K562 (cell line): ENCODE measurements around the gene USP15. TPM values are rescaled to one million over a fixed set of nuclear protein-coding genes. Genes with fewer than 3 reads are reported as not detected.

Experiments
- ATAC-seq: fragments of 200-7000 bp; cut with Tn5 transposase; 3 replicates; pipeline ENCODE4 v1.9.1; 2020; ENCODE audit warnings: moderate library complexity
- BruUV-seq: library from RNA; stranded (reverse); fragments of 400-500 nt; replicated peaks from 2 replicates; lab custom pipeline; 2021; lab: Mats Ljungman, UMichigan
- CTCF ChIA-PET: fragments of 300-600 bp; formaldehyde crosslinking; extraction: SDS; loops from one replicate; lab custom pipeline; 2021; ENCODE audit warnings: low intra/inter-chr PET ratio; lab: Yijun Ruan, JAX
- POLR2A ChIA-PET: fragments of 300-600, 350-650 bp; sonication (Branson Sonifier 250); formaldehyde crosslinking; extraction: SDS; loops from one replicate; lab custom pipeline; 2021; ENCODE audit warnings: antibody characterized with exemption, inconsistent platforms; lab: Yijun Ruan, JAX
- DNase-seq, 4 experiments: peaks; one replicate each; pipeline versions ENCODE4 v3.0.0 to v3.0.0-alpha.2; 2011 to 2018; ENCODE audit warnings: low spot score in 3 of 4, mixed read lengths in 3 of 4; ENCODE audit errors: extremely low read depth in 1 of 4
- FAIRE-seq: peaks from 2 replicates; lab custom pipeline; 2011; peaks lifted over from hg19 to GRCh38; lab: Jason Lieb, UNC
- H2AFZ ChIP-seq: 2 replicates; pipeline ENCODE4 v1.6.0; 2011; ENCODE audit warnings: low read depth, low read length, control low read depth, inconsistent platforms
- H3K27ac ChIP-seq: fragments of 200-600 bp; 3 replicates; pipeline ENCODE4 v1.8.0; 2011; ENCODE audit warnings: low read depth, mild to moderate bottlenecking, control low read depth, inconsistent platforms, low read length, moderate library complexity, mixed read lengths; ENCODE audit errors: extremely low read depth
- H3K27me3 ChIP-seq, 2 experiments: fragments of 300-600 bp in 1 of 2; 2 replicates in 1 of 2; 3 replicates in 1 of 2; pipeline versions ENCODE4 v1.6.0 to v1.8.0; 2011; ENCODE audit warnings: inconsistent platforms in 2 of 2, low read length in 2 of 2, mild to moderate bottlenecking in 1 of 2, mixed read lengths in 1 of 2, moderate library complexity in 1 of 2; ENCODE audit not compliant: control insufficient read depth in 2 of 2, insufficient read depth in 2 of 2
- H3K36me3 ChIP-seq: fragments of 300-600 bp; 3 replicates; pipeline ENCODE4 v1.8.0; 2011; ENCODE audit warnings: mild to moderate bottlenecking, low read length, inconsistent platforms; ENCODE audit not compliant: control insufficient read depth, insufficient read depth
- H3K4me1 ChIP-seq, 2 experiments: fragments of 200-600 bp in 1 of 2; replicated peaks in 1 of 2; 2 replicates in 1 of 2; 3 replicates in 1 of 2; pipeline versions ENCODE4 v1.5.1 to v1.8.0; 2011; ENCODE audit warnings: inconsistent platforms in 2 of 2, low read length in 2 of 2, mild to moderate bottlenecking in 1 of 2, mixed read lengths in 1 of 2, moderate library complexity in 1 of 2; ENCODE audit not compliant: control insufficient read depth in 2 of 2, insufficient read depth in 2 of 2
- H3K4me2 ChIP-seq: 2 replicates; pipeline ENCODE4 v1.6.1; 2011; ENCODE audit warnings: low read length, control low read depth, inconsistent platforms, mixed read lengths; ENCODE audit not compliant: insufficient read depth
- H3K4me3 ChIP-seq: fragments of 200-600 bp; sonication (generic), shearing (Covaris generic); 2 replicates; pipeline ENCODE4 v1.5.1; 2016; ENCODE audit warnings: control low read depth, inconsistent platforms
- H3K79me2 ChIP-seq: fragments of 200-600 bp; 3 replicates; pipeline ENCODE4 v1.8.0; 2011; ENCODE audit warnings: low read length, inconsistent platforms; ENCODE audit not compliant: control insufficient read depth, insufficient read depth
- H3K9ac ChIP-seq, 2 experiments: 2 replicates each; pipeline versions ENCODE4 v1.6.0 to v1.6.1; 2011; ENCODE audit warnings: low read depth in 2 of 2, low read length in 2 of 2, control low read depth in 1 of 2, inconsistent platforms in 1 of 2, mild to moderate bottlenecking in 1 of 2, mixed read lengths in 1 of 2; ENCODE audit not compliant: insufficient read depth in 1 of 2
- H3K9me1 ChIP-seq: one replicate; pipeline ENCODE4 v1.6.0; 2011; ENCODE audit warnings: inconsistent platforms, mild to moderate bottlenecking, low read length, moderate library complexity; ENCODE audit not compliant: control insufficient read depth, insufficient read depth
- H3K9me3 ChIP-seq: replicated peaks from 2 replicates; pipeline ENCODE4 v1.5.1; 2011; ENCODE audit warnings: low read depth, low read length, inconsistent platforms; ENCODE audit not compliant: control insufficient read depth, insufficient read depth
- H4K20me1 ChIP-seq: replicated peaks from 2 replicates; pipeline ENCODE4 v1.6.1; 2011; ENCODE audit warnings: low read length, inconsistent platforms, mixed read lengths; ENCODE audit not compliant: control insufficient read depth, insufficient read depth
- ETV1 ChIP-seq: fragments of 450-650 bp; conservative IDR thresholded peaks from 2 replicates; pipeline ENCODE4 v1.6.1; 2016; ENCODE audit warnings: missing genetic modification characterization, control low read depth, low read depth, missing compliant biosample characterization
- FOSL1 ChIP-seq: fragments of 200-800 bp; sonication (Bioruptor generic); conservative IDR thresholded peaks from 2 replicates; pipeline ENCODE4 v1.6.1; 2016; ENCODE audit warnings: missing genetic modification characterization, missing compliant biosample characterization
- FOXJ3 ChIP-seq: sonication (generic); formaldehyde crosslinking; IDR thresholded peaks from 2 replicates; pipeline ENCODE4 v1.4.0; 2020; ENCODE audit warnings: mild to moderate bottlenecking, missing genetic modification reagents
- GTF2E2 ChIP-seq: fragments of 200-800 bp; sonication (Bioruptor generic); IDR thresholded peaks from 2 replicates; pipeline ENCODE4 v1.6.1; 2016; ENCODE audit warnings: missing genetic modification characterization, missing compliant biosample characterization
- KDM5B ChIP-seq: fragments of 200-600 bp; sonication (generic); IDR thresholded peaks from 2 replicates; pipeline ENCODE4 v1.6.1; 2012; ENCODE audit warnings: low read depth, mild to moderate bottlenecking, moderate library complexity, low read length, control low read depth, inconsistent platforms; ENCODE audit not compliant: insufficient replicate concordance
- L3MBTL2 ChIP-seq: fragments of 450-650 bp; IDR thresholded peaks from 2 replicates; pipeline ENCODE4 v1.6.1; 2016; ENCODE audit warnings: mild to moderate bottlenecking, moderate library complexity
- MCM3 ChIP-seq: fragments of 450-650 bp; IDR thresholded peaks from 2 replicates; pipeline ENCODE4 v1.6.1; 2016
- RBFOX2 ChIP-seq: fragments of 200-400 bp; formaldehyde crosslinking; IDR thresholded peaks from 2 replicates; pipeline ENCODE4 v1.6.1; 2017; ENCODE audit warnings: low read depth, mild to moderate bottlenecking, low read length, moderate library complexity
- ZBED1 ChIP-seq: IDR thresholded peaks from 2 replicates; pipeline ENCODE4 v1.6.1; 2014
- WGBS: fragments of 100-300 bp; shearing (Covaris generic); methylation state at CpG from one replicate; pipeline ENCODE4 v1.1.6; 2016; ENCODE audit warnings: low coverage, mixed read lengths; ENCODE audit not compliant: insufficient coverage; ENCODE audit errors: missing lambda C conversion rate; 5-methylcytosine and 5-hydroxymethylcytosine counted together
- in situ Hi-C: fragments of 300-500 bp; cut with MboI; formaldehyde crosslinking; loops from 4 replicates; pipeline ENCODE4 v1.15.0; 2018; ENCODE audit warnings: inconsistent platforms, mixed read lengths
- intact Hi-C: fragments of 100-400 bp; cut with micrococcal nuclease; formaldehyde crosslinking; loops from 2 replicates; pipeline ENCODE4 v1.14.2; 2022
- polyA plus RNA-seq, 8 experiments: library from polyadenylated mRNA; depleted of rRNA in 4 of 8; stranded (reverse) in 5 of 8; unstranded in 3 of 8; fragments of >200 nt; fragmentation: Nextera tagmentation in 2 of 8; fragmentation: Illumina TruSeq in 1 of 8; extraction: Ambion mirVana in 2 of 8; extraction: Trizol in 1 of 8; gene quantifications; 2 replicates each; pipeline versions ENCODE4 v1.2.1 to v1.2.3, GENCODE V29; 2011 to 2014; ENCODE audit warnings: inconsistent platforms in 1 of 8, missing spikeins in 1 of 8
- total RNA-seq, 7 experiments: library from RNA; depleted of rRNA in 6 of 7; stranded (reverse); fragments of >200 nt in 6 of 7; fragmentation: Illumina TruSeq in 2 of 7; extraction: Trizol in 2 of 7; gene quantifications; 2 replicates each; pipeline versions ENCODE4 v1.2.1 to v1.2.3, GENCODE V29; 2011 to 2021; ENCODE audit warnings: low replicate concordance in 1 of 7
- TF ChIP-seq, protein P1 (sequence below): fragments of 450-650 bp; IDR thresholded peaks from 2 replicates; pipeline ENCODE4 v1.6.1; 2018; ENCODE audit not compliant: partially characterized antibody
- TF ChIP-seq, protein P2 (sequence below): sonication (generic); IDR thresholded peaks from 2 replicates; pipeline ENCODE4 v1.6.1; 2016

USP15 gene
- total and polyA plus RNA-seq, 9 of the 15 experiments (the other 6 are each of a cell fraction or from before 2014, with no cell fraction given): 140 to 272 (median 182) TPM

DNA sequence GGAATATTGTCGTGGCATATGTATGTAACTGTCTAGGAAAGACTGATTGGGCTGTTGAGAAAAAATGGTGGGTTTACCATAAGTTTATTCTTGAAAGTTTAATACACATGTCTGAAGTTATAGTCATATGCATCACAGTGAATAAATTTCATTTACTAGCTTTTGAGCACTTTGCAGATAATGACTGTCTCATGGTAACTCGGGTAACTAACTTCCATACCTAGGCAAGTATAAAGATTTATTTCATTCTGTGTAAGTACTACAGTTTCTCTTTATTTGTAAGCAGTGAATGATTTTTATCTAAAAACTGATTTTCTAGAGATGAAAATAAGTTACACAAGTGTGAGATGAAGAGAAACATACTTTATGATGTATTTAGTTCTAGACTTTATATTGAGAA lies 3.0 kb downstream of the USP15 start:
- no peak overlapping the region; the same call in 2 of the 3 replicates for H3K27ac ChIP-seq
- H3K9me1 ChIP-seq: no peaks in the 10 kb centered on the region
- BruUV-seq: no TSS peak

DNA sequence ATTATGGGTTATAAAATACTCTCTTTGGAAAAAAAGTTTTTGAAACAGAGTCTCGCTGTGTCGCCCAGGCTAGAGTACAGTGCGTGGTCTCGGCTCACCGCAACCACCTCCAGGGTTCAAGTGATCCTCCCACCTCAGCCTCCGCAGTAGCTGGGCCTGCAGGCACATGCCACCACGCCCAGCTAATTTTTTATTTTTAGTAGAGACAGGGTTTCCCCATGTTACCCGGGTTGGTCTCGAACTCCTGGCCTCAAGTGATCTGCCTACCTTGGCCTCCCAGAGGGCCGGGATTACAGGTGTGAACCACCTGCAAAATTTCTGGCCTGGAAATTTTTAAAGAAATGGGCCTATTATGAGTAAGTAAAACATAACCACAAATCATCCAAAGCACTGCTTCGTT lies 3.8 kb downstream of the USP15 start:
- Histone ChIP-seq H3K4me1 (peaks cover 6 to 26% of the 10 kb centered on the region in 2 experiments; a peak in 3 of 5 replicates), H3K36me3 (peaks cover 44% of the 10 kb centered on the region), H3K27ac (peak overlapping the region; percentile 44; the same call in 2 of the 3 replicates), H3K9me3 (no peaks in the 10 kb centered on the region), H3K4me2 (peak overlapping the region; percentile 98), H2AFZ (no peak overlapping the region), H4K20me1 (peaks cover 17% of the 10 kb centered on the region), H3K27me3 (no peaks in the 10 kb centered on the region), H3K4me3 (peak overlapping the region; percentile 84), H3K9me1 (no peaks in the 10 kb centered on the region), H3K9ac (peak overlapping the region; percentile 71 to 97; a peak in 3 of 4 replicates), H3K79me2 (peaks cover 100% of the 10 kb centered on the region)
- 7% methylated on average over 11 of the region's 11 CpGs for WGBS
- BruUV-seq: no TSS peak
- ChIA-PET POLR2A (interaction anchor here (0.7 to 2.0 kb wide), 2 partner anchors 9 to 52 kb away, joined by 4 read pairs; no protein-coding TSS in a partner anchor), CTCF (no interaction called here)
- intact Hi-C loops (loop anchor here (5.0 to 10.0 kb wide), 5 partner anchors 43 to 341 kb away; no protein-coding TSS in a partner anchor), in situ Hi-C loops (no loop called here)
- no peak for DNase-seq
- ATAC-seq: no peak
- no peak for FAIRE-seq
- TF ChIP-seq, protein P1, sequence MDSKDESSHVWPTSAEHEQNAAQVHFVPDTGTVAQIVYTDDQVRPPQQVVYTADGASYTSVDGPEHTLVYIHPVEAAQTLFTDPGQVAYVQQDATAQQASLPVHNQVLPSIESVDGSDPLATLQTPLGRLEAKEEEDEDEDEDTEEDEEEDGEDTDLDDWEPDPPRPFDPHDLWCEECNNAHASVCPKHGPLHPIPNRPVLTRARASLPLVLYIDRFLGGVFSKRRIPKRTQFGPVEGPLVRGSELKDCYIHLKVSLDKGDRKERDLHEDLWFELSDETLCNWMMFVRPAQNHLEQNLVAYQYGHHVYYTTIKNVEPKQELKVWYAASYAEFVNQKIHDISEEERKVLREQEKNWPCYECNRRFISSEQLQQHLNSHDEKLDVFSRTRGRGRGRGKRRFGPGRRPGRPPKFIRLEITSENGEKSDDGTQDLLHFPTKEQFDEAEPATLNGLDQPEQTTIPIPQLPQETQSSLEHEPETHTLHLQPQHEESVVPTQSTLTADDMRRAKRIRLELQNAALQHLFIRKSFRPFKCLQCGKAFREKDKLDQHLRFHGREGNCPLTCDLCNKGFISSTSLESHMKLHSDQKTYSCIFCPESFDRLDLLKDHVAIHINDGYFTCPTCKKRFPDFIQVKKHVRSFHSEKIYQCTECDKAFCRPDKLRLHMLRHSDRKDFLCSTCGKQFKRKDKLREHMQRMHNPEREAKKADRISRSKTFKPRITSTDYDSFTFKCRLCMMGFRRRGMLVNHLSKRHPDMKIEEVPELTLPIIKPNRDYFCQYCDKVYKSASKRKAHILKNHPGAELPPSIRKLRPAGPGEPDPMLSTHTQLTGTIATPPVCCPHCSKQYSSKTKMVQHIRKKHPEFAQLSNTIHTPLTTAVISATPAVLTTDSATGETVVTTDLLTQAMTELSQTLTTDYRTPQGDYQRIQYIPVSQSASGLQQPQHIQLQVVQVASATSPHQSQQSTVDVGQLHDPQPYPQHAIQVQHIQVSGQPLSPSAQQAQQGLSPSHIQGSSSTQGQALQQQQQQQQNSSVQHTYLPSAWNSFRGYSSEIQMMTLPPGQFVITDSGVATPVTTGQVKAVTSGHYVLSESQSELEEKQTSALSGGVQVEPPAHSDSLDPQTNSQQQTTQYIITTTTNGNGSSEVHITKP: no peak
- TF ChIP-seq GTF2E2 (tag) (no peak), KDM5B (no peak), L3MBTL2 (peak; percentile 42; the same call in 1 of the 2 replicates), FOSL1 (tag) (no peak), MCM3 (no peak), FOXJ3 (CRISPR knock-in tag) (no peak), ZBED1 (no peak)

More for the DNA sequence above, 3.0 kb downstream of the USP15 start:
- POLR2A ChIA-PET: no interaction called here
- H3K27me3 ChIP-seq: no peaks in the 10 kb centered on the region
- peaks cover 44% of the 10 kb centered on the region for H3K36me3 ChIP-seq
- peak overlapping the region; percentile 98; the same call in 1 of the 2 replicates for H3K4me2 ChIP-seq
- no peak for DNase-seq
- H3K9me3 ChIP-seq: no peaks in the 10 kb centered on the region
- no peak for FAIRE-seq
- intact Hi-C loops: loop anchor here (5.0 to 10.0 kb wide), 5 partner anchors 44 to 342 kb away; no protein-coding TSS in a partner anchor
- in situ Hi-C loops: no loop called here
- H3K4me3 ChIP-seq: peak overlapping the region; percentile 84
- H3K4me1 ChIP-seq: peaks cover 6 to 26% of the 10 kb centered on the region in 2 experiments; a peak in 3 of 5 replicates
- TF ChIP-seq RBFOX2 (peak; percentile 42; the same call in 1 of the 2 replicates), ETV1 (tag) (no peak)
- TF ChIP-seq, protein P2, sequence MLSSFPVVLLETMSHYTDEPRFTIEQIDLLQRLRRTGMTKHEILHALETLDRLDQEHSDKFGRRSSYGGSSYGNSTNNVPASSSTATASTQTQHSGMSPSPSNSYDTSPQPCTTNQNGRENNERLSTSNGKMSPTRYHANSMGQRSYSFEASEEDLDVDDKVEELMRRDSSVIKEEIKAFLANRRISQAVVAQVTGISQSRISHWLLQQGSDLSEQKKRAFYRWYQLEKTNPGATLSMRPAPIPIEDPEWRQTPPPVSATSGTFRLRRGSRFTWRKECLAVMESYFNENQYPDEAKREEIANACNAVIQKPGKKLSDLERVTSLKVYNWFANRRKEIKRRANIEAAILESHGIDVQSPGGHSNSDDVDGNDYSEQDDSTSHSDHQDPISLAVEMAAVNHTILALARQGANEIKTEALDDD: peak; percentile 15; the same call in 1 of the 2 replicates
- ATAC-seq: no peak
- peak overlapping the region in 1 of 2 experiments; percentile 97; a peak in 3 of 4 replicates for H3K9ac ChIP-seq
- H2AFZ ChIP-seq: no peak overlapping the region
- peaks cover 17% of the 10 kb centered on the region for H4K20me1 ChIP-seq
- peaks cover 100% of the 10 kb centered on the region for H3K79me2 ChIP-seq
- CTCF ChIA-PET: no interaction called here
- WGBS: 3% methylated on average over 2 of the region's 2 CpGs
